Coronary artery (tissue), 2 donors: ENCODE results near the gene EFNA2.

ENCODE experiments used
- DNase-seq: peaks from one replicate; pipeline ENCODE4 v3.0.0-alpha.2; 2017; ENCODE audit warnings: low spot score
- H3K27ac ChIP-seq, 2 donors: fragments of 200-600 bp; sonication (generic); one replicate each; pipeline ENCODE4 v1.5.1; 2016 to 2019
- H3K4me3 ChIP-seq: fragments of 200-600 bp; sonication (generic); 2 replicates; pipeline ENCODE4 v1.5.1; 2016; ENCODE audit warnings: mild to moderate bottlenecking, moderate library complexity
- TF ChIP-seq, protein P1 (sequence below): fragments of 200-600 bp; sonication (generic); IDR thresholded peaks from one replicate; pipeline ENCODE4 v1.5.1; 2019; ENCODE audit warnings: antibody characterized with exemption

The EFNA2 gene

GRCh38 chr19:1275260-1275975 is 10.3 kb upstream of the EFNA2 start, which contains the start of gene FAM174C:
FAM174C (plus strand) TSS chr19:1275530; CDS start chr19:1275550, 20 bp downstream.
- peak; percentile 96 for DNase-seq
- H3K27ac ChIP-seq: peak within 1 kb of the TSS; percentile 92 to 97
- peak within 1 kb of the TSS; percentile 83 for H3K4me3 ChIP-seq
- TF ChIP-seq, protein P1, sequence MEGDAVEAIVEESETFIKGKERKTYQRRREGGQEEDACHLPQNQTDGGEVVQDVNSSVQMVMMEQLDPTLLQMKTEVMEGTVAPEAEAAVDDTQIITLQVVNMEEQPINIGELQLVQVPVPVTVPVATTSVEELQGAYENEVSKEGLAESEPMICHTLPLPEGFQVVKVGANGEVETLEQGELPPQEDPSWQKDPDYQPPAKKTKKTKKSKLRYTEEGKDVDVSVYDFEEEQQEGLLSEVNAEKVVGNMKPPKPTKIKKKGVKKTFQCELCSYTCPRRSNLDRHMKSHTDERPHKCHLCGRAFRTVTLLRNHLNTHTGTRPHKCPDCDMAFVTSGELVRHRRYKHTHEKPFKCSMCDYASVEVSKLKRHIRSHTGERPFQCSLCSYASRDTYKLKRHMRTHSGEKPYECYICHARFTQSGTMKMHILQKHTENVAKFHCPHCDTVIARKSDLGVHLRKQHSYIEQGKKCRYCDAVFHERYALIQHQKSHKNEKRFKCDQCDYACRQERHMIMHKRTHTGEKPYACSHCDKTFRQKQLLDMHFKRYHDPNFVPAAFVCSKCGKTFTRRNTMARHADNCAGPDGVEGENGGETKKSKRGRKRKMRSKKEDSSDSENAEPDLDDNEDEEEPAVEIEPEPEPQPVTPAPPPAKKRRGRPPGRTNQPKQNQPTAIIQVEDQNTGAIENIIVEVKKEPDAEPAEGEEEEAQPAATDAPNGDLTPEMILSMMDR: no peak

- TF ChIP-seq, protein P1: no peak
- DNase-seq: peak; percentile 83
- Histone ChIP-seq H3K27ac (peak overlapping the region; percentile 92 to 97), H3K4me3 (peak overlapping the region; percentile 83)
Observed at GRCh38 chr19:1275976-1276627, 9.6 kb upstream of the EFNA2 start.

DNA sequence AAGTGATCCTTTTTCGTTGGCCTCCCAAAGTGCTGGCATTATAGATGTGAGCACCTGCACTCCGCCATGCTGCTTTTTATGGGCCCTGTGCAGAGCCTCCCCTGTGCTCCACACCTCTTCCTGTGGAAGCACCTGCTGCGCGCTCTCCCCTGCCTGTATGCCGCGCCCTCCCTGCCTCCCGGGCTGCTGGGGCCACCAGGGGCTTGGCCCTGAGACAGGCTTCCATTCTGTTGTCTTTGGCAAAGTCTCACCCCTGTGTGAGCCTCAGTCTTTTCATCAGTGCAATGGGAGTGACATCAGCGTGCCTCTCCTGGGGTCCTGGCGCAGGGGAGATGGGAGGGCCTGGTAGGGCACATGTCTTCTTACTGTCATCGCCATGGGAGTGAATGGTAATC is 9.0 kb upstream of the EFNA2 start:
- no peak for DNase-seq
- TF ChIP-seq, protein P1: no peak
- Histone ChIP-seq H3K4me3 (peak overlapping the region; percentile 83), H3K27ac (no peak overlapping the region)

- TF ChIP-seq, protein P1: no peak
- DNase-seq: no peak
- Histone ChIP-seq H3K27ac (no peak overlapping the region), H3K4me3 (no peak overlapping the region)
Observed at GRCh38 chr19:1277061-1277460, 8.6 kb upstream of the EFNA2 start.

GRCh38 chr19:1278074-1278473 is 7.6 kb upstream of the EFNA2 start:
- no peak for DNase-seq
- TF ChIP-seq, protein P1: no peak
- H3K27ac ChIP-seq: no peak overlapping the region
- H3K4me3 ChIP-seq: no peak overlapping the region

GRCh38 chr19:1278713-1279660 is 6.7 kb upstream of the EFNA2 start:
- no peak overlapping the region for H3K27ac ChIP-seq
- no peak overlapping the region for H3K4me3 ChIP-seq
- TF ChIP-seq, protein P1: no peak
- no peak for DNase-seq
